ENCODE measurements around the gene RPTOR. TPM values are rescaled to one million over a fixed set of nuclear protein-coding genes. Genes with fewer than 3 reads are reported as not detected.
"Not testable (repeated sequence)": the region's sequence is repeated elsewhere in the genome, so short reads cannot be mapped to it uniquely, and the experiment has no call there.

RPTOR gene
- polyA plus RNA-seq, 4 donors, result 3.2 to 16.5 (median 10.1) TPM

- H3K36me3 ChIP-seq (ENCODE audit: control insufficient read depth in 3 of 3, insufficient read depth in 2 of 3, low read depth in 1 of 3, low read length in 3 of 3), result peaks cover 0 to 37% (median 0%) of the 10 kb centered on the region in 3 donors
- FAIRE-seq, result no peak
- H3K27me3 ChIP-seq (ENCODE audit: control insufficient read depth in 3 of 3, insufficient read depth in 3 of 3, low read length in 3 of 3), result no peaks in the 10 kb centered on the region
- WGBS, 3 donors, result 67 to 88% (median 79%) methylated on average over 12 of the region's 12 CpGs
- H3K27ac ChIP-seq (ENCODE audit: low read depth in 1 of 3, low read length in 2 of 3), result no peak overlapping the region
- H3K4me1 ChIP-seq (ENCODE audit: control insufficient read depth in 3 of 3, insufficient read depth in 2 of 3, low read depth in 1 of 3, low read length in 2 of 3), result no peaks in the 10 kb centered on the region
- no peak for DNase-seq
- H3K4me3 ChIP-seq (ENCODE audit: low read depth in 1 of 3, low read length in 3 of 3), result no peak overlapping the region
- H3K9me3 ChIP-seq (ENCODE audit: control insufficient read depth in 2 of 2, insufficient read depth in 1 of 2, low read depth in 1 of 2, low read length in 1 of 2), result no peaks in the 10 kb centered on the region
Measured at GRCh38 chr17:80871341-80871740, 326.7 kb downstream of the RPTOR start.

GRCh38 chr17:80872001-80872500, 327.4 kb downstream of the RPTOR start:
- Histone ChIP-seq H3K9me3 (ENCODE audit: control insufficient read depth in 2 of 2, insufficient read depth in 1 of 2, low read depth in 1 of 2, low read length in 1 of 2) (no peaks in the 10 kb centered on the region), H3K4me1 (ENCODE audit: control insufficient read depth in 3 of 3, insufficient read depth in 2 of 3, low read depth in 1 of 3, low read length in 2 of 3) (no peaks in the 10 kb centered on the region), H3K27me3 (ENCODE audit: control insufficient read depth in 3 of 3, insufficient read depth in 3 of 3, low read length in 3 of 3) (no peaks in the 10 kb centered on the region), H3K36me3 (ENCODE audit: control insufficient read depth in 3 of 3, insufficient read depth in 2 of 3, low read depth in 1 of 3, low read length in 3 of 3) (peaks cover 0 to 40% (median 0%) of the 10 kb centered on the region in 3 donors), H3K4me3 (ENCODE audit: low read depth in 1 of 3, low read length in 3 of 3) (no peak overlapping the region), H3K27ac (ENCODE audit: low read depth in 1 of 3, low read length in 2 of 3) (no peak overlapping the region)
- DNase-seq (no peak), FAIRE-seq (no peak)
- WGBS, 3 donors, result 84 to 93% (median 93%) methylated on average over 14 of the region's 14 CpGs

- no peaks in the 10 kb centered on the region for H3K4me1 ChIP-seq (ENCODE audit: control insufficient read depth in 3 of 3, insufficient read depth in 2 of 3, low read depth in 1 of 3, low read length in 2 of 3)
- no peaks in the 10 kb centered on the region for H3K9me3 ChIP-seq (ENCODE audit: control insufficient read depth in 2 of 2, insufficient read depth in 1 of 2, low read depth in 1 of 2, low read length in 1 of 2)
- FAIRE-seq (no peak), DNase-seq (no peak)
- no peak overlapping the region for H3K27ac ChIP-seq (ENCODE audit: low read depth in 1 of 3, low read length in 2 of 3)
- H3K27me3 ChIP-seq (ENCODE audit: control insufficient read depth in 3 of 3, insufficient read depth in 3 of 3, low read length in 3 of 3), result no peaks in the 10 kb centered on the region
- H3K4me3 ChIP-seq (ENCODE audit: low read depth in 1 of 3, low read length in 3 of 3), result no peak overlapping the region
- H3K36me3 ChIP-seq (ENCODE audit: control insufficient read depth in 3 of 3, insufficient read depth in 2 of 3, low read depth in 1 of 3, low read length in 3 of 3), result peaks cover 0 to 45% (median 0%) of the 10 kb centered on the region in 3 donors
- WGBS, 3 donors, result 79 to 93% (median 91%) methylated on average over 16 to 18 of the region's 18 CpGs
Measured at GRCh38 chr17:80872501-80873306, 328.1 kb downstream of the RPTOR start.

- no peaks in the 10 kb centered on the region for H3K9me3 ChIP-seq (ENCODE audit: control insufficient read depth in 2 of 2, insufficient read depth in 1 of 2, low read depth in 1 of 2, low read length in 1 of 2)
- H3K27me3 ChIP-seq (ENCODE audit: control insufficient read depth in 3 of 3, insufficient read depth in 3 of 3, low read length in 3 of 3), result no peaks in the 10 kb centered on the region
- DNase-seq (no peak), FAIRE-seq (no peak)
- no peak overlapping the region for H3K4me3 ChIP-seq (ENCODE audit: low read depth in 1 of 3, low read length in 3 of 3)
- H3K4me1 ChIP-seq (ENCODE audit: control insufficient read depth in 3 of 3, insufficient read depth in 2 of 3, low read depth in 1 of 3, low read length in 2 of 3), result no peaks in the 10 kb centered on the region
- no peak overlapping the region for H3K27ac ChIP-seq (ENCODE audit: low read depth in 1 of 3, low read length in 2 of 3)
- H3K36me3 ChIP-seq (ENCODE audit: control insufficient read depth in 3 of 3, insufficient read depth in 2 of 3, low read depth in 1 of 3, low read length in 3 of 3), result peaks cover 0 to 48% (median 0%) of the 10 kb centered on the region in 3 donors
- 87 to 93% (median 89%) methylated on average over 14 of the region's 14 CpGs for WGBS, 3 donors
Measured at GRCh38 chr17:80873307-80873951, 328.8 kb downstream of the RPTOR start.

GRCh38 chr17:80874866-80875445, 330.3 kb downstream of the RPTOR start:
- FAIRE-seq (no peak), DNase-seq (no peak)
- WGBS, 3 donors, result 96 to 97% (median 96%) methylated on average over 19 of the region's 19 CpGs

GRCh38 chr17:80875480-80875995, 330.9 kb downstream of the RPTOR start:
- peaks cover 0 to 61% (median 2%) of the 10 kb centered on the region in 3 donors for H3K36me3 ChIP-seq (ENCODE audit: control insufficient read depth in 3 of 3, insufficient read depth in 2 of 3, low read depth in 1 of 3, low read length in 3 of 3)
- H3K27me3 ChIP-seq (ENCODE audit: control insufficient read depth in 3 of 3, insufficient read depth in 3 of 3, low read length in 3 of 3); H3K4me3 ChIP-seq (ENCODE audit: low read depth in 1 of 3, low read length in 3 of 3); FAIRE-seq; H3K9me3 ChIP-seq (ENCODE audit: control insufficient read depth in 2 of 2, insufficient read depth in 1 of 2, low read depth in 1 of 2, low read length in 1 of 2); H3K4me1 ChIP-seq (ENCODE audit: control insufficient read depth in 3 of 3, insufficient read depth in 2 of 3, low read depth in 1 of 3, low read length in 2 of 3); DNase-seq; H3K27ac ChIP-seq (ENCODE audit: low read depth in 1 of 3, low read length in 2 of 3): not testable (repeated sequence)
- WGBS, 3 donors, result 97 to 99% (median 97%) methylated on average over 23 to 27 of the region's 29 CpGs

More at GRCh38 chr17:80874866-80875445, 330.3 kb downstream of the RPTOR start:
- Histone ChIP-seq H3K36me3 (ENCODE audit: control insufficient read depth in 3 of 3, insufficient read depth in 2 of 3, low read depth in 1 of 3, low read length in 3 of 3) (peaks cover 0 to 59% (median 0%) of the 10 kb centered on the region in 3 donors), H3K4me3 (ENCODE audit: low read depth in 1 of 3, low read length in 3 of 3) (no peak overlapping the region), H3K27ac (ENCODE audit: low read depth in 1 of 3, low read length in 2 of 3) (no peak overlapping the region), H3K4me1 (ENCODE audit: control insufficient read depth in 3 of 3, insufficient read depth in 2 of 3, low read depth in 1 of 3, low read length in 2 of 3) (no peaks in the 10 kb centered on the region), H3K9me3 (ENCODE audit: control insufficient read depth in 2 of 2, insufficient read depth in 1 of 2, low read depth in 1 of 2, low read length in 1 of 2) (no peaks in the 10 kb centered on the region), H3K27me3 (ENCODE audit: control insufficient read depth in 3 of 3, insufficient read depth in 3 of 3, low read length in 3 of 3) (no peaks in the 10 kb centered on the region)

GRCh38 chr17:80876456-80876949, 331.9 kb downstream of the RPTOR start:
- H3K36me3 ChIP-seq (ENCODE audit: control insufficient read depth in 3 of 3, insufficient read depth in 2 of 3, low read depth in 1 of 3, low read length in 3 of 3), result peaks cover 0 to 65% (median 2%) of the 10 kb centered on the region in 3 donors
- WGBS, 3 donors, result 96 to 98% (median 97%) methylated on average over 32 to 36 of the region's 39 CpGs
- H3K9me3 ChIP-seq (ENCODE audit: control insufficient read depth in 2 of 2, insufficient read depth in 1 of 2, low read depth in 1 of 2, low read length in 1 of 2); H3K27me3 ChIP-seq (ENCODE audit: control insufficient read depth in 3 of 3, insufficient read depth in 3 of 3, low read length in 3 of 3); H3K27ac ChIP-seq (ENCODE audit: low read depth in 1 of 3, low read length in 2 of 3); FAIRE-seq; H3K4me1 ChIP-seq (ENCODE audit: control insufficient read depth in 3 of 3, insufficient read depth in 2 of 3, low read depth in 1 of 3, low read length in 2 of 3); H3K4me3 ChIP-seq (ENCODE audit: low read depth in 1 of 3, low read length in 3 of 3); DNase-seq: not testable (repeated sequence)

Data from small intestine (tissue), 7 donors.